ENCODE results near the gene LONP2.
"Not testable (repeated sequence)": the region's sequence is repeated elsewhere in the genome, so short reads cannot be mapped to it uniquely, and the experiment has no call there.

The LONP2 gene

DNA sequence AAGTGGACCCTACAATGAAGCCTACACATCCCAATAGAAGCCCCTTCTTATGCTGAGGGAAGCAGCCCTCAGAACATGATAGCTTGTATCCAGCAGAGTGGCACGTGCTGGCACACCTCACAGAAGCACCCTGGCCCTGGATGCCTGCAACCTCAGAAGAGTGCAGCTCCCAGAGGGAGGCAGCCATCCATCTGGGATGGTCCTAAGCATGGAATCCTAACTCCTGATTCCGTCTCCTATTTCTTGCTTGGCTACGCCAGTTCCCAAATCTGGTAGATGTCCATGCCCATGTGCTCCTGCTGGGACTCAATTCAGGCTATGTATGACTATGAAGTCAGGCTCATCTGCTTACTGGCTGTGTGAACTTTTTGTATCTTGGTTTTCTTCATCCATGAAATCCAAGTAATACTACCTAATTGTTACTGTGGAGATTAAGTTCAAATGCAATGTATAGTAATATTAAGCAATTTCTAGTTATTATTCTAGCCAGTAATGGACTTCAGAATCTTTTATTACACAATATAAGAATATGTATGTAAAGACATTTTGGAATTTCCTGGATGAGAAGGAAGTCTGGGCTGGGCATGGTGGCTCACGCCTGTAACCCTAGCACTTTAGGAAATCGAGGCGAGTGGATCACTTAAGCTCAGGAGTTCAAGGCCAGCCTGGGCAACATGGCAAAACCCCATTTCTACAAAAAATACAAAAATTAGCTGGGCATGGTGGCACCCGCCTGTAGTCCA lies 108.7 kb downstream of the LONP2 start:
- Histone ChIP-seq H3K4me3 (ENCODE audit: insufficient read depth, low read length, poor library complexity, severe bottlenecking) (no peak overlapping the region), H3K9me2 (replicated peaks; ENCODE audit: insufficient read depth, low read length) (no peaks in the 10 kb centered on the region), H3K27me3 (ENCODE audit: low read length) (no peaks in the 10 kb centered on the region), H3K79me2 (ENCODE audit: insufficient read depth, low read length) (peaks cover 9% of the 10 kb centered on the region; the same call in 1 of the 2 replicates), H3K4me2 (ENCODE audit: low read depth, low read length, poor library complexity, severe bottlenecking) (no peak overlapping the region), H4K20me1 (ENCODE audit: low read depth, low read length) (0 out of 2 replicates have a peak, but pooled peaks cover 2% of the 10 kb centered on the region), H3F3A (ENCODE audit: insufficient read depth) (no peaks in the 10 kb centered on the region), H3K9ac (ENCODE audit: low read length) (no peak overlapping the region), H3K9me3 (ENCODE audit: insufficient read depth, low read length) (no peaks in the 10 kb centered on the region), H3K36me3 (ENCODE audit: low read length) (no peaks in the 10 kb centered on the region; the same call in 1 of the 2 replicates), H3K27ac (ENCODE audit: low read depth, low read length) (no peak overlapping the region), H2AFZ (ENCODE audit: low read depth, low read length, severe bottlenecking) (no peak overlapping the region)
- TF ChIP-seq EZH2phosphoT487 (conservative IDR thresholded peaks at IDR 0.05; ENCODE audit: low read length) = no peak
- TF ChIP-seq, protein P1, sequence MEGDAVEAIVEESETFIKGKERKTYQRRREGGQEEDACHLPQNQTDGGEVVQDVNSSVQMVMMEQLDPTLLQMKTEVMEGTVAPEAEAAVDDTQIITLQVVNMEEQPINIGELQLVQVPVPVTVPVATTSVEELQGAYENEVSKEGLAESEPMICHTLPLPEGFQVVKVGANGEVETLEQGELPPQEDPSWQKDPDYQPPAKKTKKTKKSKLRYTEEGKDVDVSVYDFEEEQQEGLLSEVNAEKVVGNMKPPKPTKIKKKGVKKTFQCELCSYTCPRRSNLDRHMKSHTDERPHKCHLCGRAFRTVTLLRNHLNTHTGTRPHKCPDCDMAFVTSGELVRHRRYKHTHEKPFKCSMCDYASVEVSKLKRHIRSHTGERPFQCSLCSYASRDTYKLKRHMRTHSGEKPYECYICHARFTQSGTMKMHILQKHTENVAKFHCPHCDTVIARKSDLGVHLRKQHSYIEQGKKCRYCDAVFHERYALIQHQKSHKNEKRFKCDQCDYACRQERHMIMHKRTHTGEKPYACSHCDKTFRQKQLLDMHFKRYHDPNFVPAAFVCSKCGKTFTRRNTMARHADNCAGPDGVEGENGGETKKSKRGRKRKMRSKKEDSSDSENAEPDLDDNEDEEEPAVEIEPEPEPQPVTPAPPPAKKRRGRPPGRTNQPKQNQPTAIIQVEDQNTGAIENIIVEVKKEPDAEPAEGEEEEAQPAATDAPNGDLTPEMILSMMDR (IDR thresholded peaks at IDR 0.05; ENCODE audit: insufficient read depth, low read length, poor library complexity, severe bottlenecking) = no peak

DNA sequence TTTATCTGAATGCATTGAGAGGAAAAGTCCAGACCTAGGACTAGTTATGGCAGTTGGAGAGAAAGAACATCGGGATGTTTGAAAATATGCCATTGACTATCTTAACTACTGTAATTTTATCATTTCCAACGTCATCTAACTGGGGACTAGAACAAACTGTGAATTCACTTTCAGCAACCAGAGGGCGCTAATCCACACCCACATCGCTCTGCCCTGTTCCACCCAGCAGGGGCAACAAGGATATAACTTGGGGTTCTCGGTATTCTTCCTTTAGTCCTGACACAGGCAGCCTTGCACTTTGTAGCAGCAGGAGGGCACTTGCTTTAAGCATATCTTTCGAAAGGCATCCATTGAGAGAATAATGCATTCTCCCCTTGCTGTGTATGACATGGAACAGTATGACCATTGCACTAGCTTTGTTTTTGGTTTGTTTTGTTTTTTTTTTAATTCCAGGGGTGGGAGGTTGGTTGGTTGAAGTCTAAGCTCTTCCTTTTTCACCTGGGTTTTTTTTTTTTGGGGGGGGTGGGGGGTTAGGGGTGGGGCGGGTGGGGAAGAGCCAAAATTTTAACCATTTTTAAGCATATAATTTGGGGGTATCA lies 109.6 kb downstream of the LONP2 start:
- no peak overlapping the region for H3K4me3 ChIP-seq (ENCODE audit: insufficient read depth, low read length, poor library complexity, severe bottlenecking)
- no peaks in the 10 kb centered on the region; the same call in 1 of the 2 replicates for H3K36me3 ChIP-seq (ENCODE audit: low read length)
- H3F3A ChIP-seq (ENCODE audit: insufficient read depth) = no peaks in the 10 kb centered on the region
- TF ChIP-seq, protein P1 (IDR thresholded peaks at IDR 0.05; ENCODE audit: insufficient read depth, low read length, poor library complexity, severe bottlenecking) = peak; percentile 74
- TF ChIP-seq EZH2phosphoT487 (conservative IDR thresholded peaks at IDR 0.05; ENCODE audit: low read length) = no peak
- H3K4me2 ChIP-seq (ENCODE audit: low read depth, low read length, poor library complexity, severe bottlenecking) = no peak overlapping the region
- H3K9me2 ChIP-seq (replicated peaks; ENCODE audit: insufficient read depth, low read length) = no peaks in the 10 kb centered on the region
- H3K9me3 ChIP-seq (ENCODE audit: insufficient read depth, low read length) = no peaks in the 10 kb centered on the region
- H2AFZ ChIP-seq (ENCODE audit: low read depth, low read length, severe bottlenecking) = no peak overlapping the region
- H3K27ac ChIP-seq (ENCODE audit: low read depth, low read length) = no peak overlapping the region
- peaks cover 12% of the 10 kb centered on the region; the same call in 1 of the 2 replicates for H3K79me2 ChIP-seq (ENCODE audit: insufficient read depth, low read length)
- H3K27me3 ChIP-seq (ENCODE audit: low read length) = no peaks in the 10 kb centered on the region
- no peak overlapping the region for H3K9ac ChIP-seq (ENCODE audit: low read length)
- 0 out of 2 replicates have a peak, but pooled peaks cover 3% of the 10 kb centered on the region for H4K20me1 ChIP-seq (ENCODE audit: low read depth, low read length)

DNA sequence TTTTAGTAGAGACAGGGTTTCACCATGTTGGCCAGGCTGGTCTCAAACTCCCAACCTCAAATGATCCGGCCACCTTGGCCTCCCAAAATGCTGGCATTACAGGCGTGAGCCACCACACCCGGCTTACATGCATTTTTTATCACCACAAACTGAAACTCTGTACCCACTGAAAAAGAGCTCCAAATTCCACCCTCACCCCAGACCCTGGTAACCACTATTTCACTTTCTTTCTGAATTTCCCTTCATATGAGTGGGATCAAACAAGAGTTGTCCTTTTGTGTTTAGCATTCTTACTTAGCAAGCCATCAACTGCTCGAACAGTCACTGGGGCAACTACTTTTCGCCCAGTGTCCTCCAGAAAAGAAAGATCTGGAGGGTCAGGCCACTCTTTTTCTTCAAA lies 110.3 kb downstream of the LONP2 start:
- H3K27ac ChIP-seq (ENCODE audit: low read depth, low read length); H3K4me3 ChIP-seq (ENCODE audit: insufficient read depth, low read length, poor library complexity, severe bottlenecking); H3K9me3 ChIP-seq (ENCODE audit: insufficient read depth, low read length); H3K9ac ChIP-seq (ENCODE audit: low read length); H3F3A ChIP-seq (ENCODE audit: insufficient read depth); H4K20me1 ChIP-seq (ENCODE audit: low read depth, low read length); H3K27me3 ChIP-seq (ENCODE audit: low read length); H3K9me2 ChIP-seq (replicated peaks; ENCODE audit: insufficient read depth, low read length); H3K36me3 ChIP-seq (ENCODE audit: low read length); H2AFZ ChIP-seq (ENCODE audit: low read depth, low read length, severe bottlenecking); H3K4me2 ChIP-seq (ENCODE audit: low read depth, low read length, poor library complexity, severe bottlenecking): not testable (repeated sequence)
- peaks cover 19% of the 10 kb centered on the region for H3K79me2 ChIP-seq (ENCODE audit: insufficient read depth, low read length)

All from SU-DHL-6 (cell line).